MCF 10A (cell line): ENCODE measurements around the gene LYAR. TPM values are rescaled to one million over a fixed set of nuclear protein-coding genes. Genes with fewer than 3 reads are reported as not detected.

Experiments used
- BruUV-seq: library from RNA; stranded (reverse); fragments of 400-500 nt; replicated peaks from 2 replicates; lab custom pipeline; 2021; lab: Mats Ljungman, UMichigan
- CTCF ChIA-PET: fragments of 300-600 bp; sonication (Branson Sonifier 250); formaldehyde crosslinking; extraction: SDS; loops from one replicate; lab custom pipeline; 2021; ENCODE audit warnings: antibody characterized with exemption, inconsistent platforms; lab: Yijun Ruan, JAX
- POLR2A ChIA-PET: fragments of 300-600, 350-650 bp; sonication (Branson Sonifier 250); formaldehyde crosslinking; extraction: SDS; loops from one replicate; lab custom pipeline; 2020; ENCODE audit warnings: antibody characterized with exemption, inconsistent platforms; lab: Yijun Ruan, JAX
- DNase-seq: peaks from one replicate; pipeline ENCODE4 v3.0.0-alpha.2; 2018; ENCODE audit not compliant: unreplicated experiment
- H3K27ac Mint-ChIP-seq: one replicate; pipeline ENCODE4 v1.8.0; 2022; ENCODE audit warnings: mild to moderate bottlenecking, low read depth, mixed read lengths; ENCODE audit not compliant: unreplicated experiment
- H3K27me3 Mint-ChIP-seq: one replicate; pipeline ENCODE4 v1.8.0; 2022; ENCODE audit warnings: mixed read lengths; ENCODE audit not compliant: insufficient read depth, unreplicated experiment
- H3K36me3 Mint-ChIP-seq: one replicate; pipeline ENCODE4 v1.8.0; 2022; ENCODE audit warnings: mild to moderate bottlenecking, moderate library complexity, mixed read lengths; ENCODE audit not compliant: insufficient read depth, unreplicated experiment
- H3K4me1 Mint-ChIP-seq: one replicate; pipeline ENCODE4 v1.8.0; 2022; ENCODE audit warnings: mixed read lengths; ENCODE audit not compliant: insufficient read depth, unreplicated experiment
- H3K4me3 Mint-ChIP-seq: one replicate; pipeline ENCODE4 v1.8.0; 2022; ENCODE audit warnings: mild to moderate bottlenecking, moderate library complexity, mixed read lengths; ENCODE audit not compliant: unreplicated experiment
- H3K9me3 Mint-ChIP-seq: one replicate; pipeline ENCODE4 v1.8.0; 2022; ENCODE audit warnings: mixed read lengths; ENCODE audit not compliant: unreplicated experiment
- CTCF ChIP-seq: fragments of 200-600 bp; IDR thresholded peaks from one replicate; pipeline ENCODE4 v1.8.0; 2022; ENCODE audit warnings: antibody characterized with exemption, mild to moderate bottlenecking; ENCODE audit not compliant: unreplicated experiment
- intact Hi-C: fragments of 100-400 bp; cut with micrococcal nuclease; formaldehyde crosslinking; loops from 2 replicates; pipeline ENCODE4 v1.14.1; 2022
- total RNA-seq: library from RNA; stranded (reverse); gene quantifications from 2 replicates; pipeline ENCODE4 v1.2.3, GENCODE V29; 2022

The LYAR gene
- total RNA-seq, 1 experiment from 2014 or later, result 79.6 TPM

- no peak overlapping the region for H3K27ac Mint-ChIP-seq
- no peak overlapping the region for H3K4me3 Mint-ChIP-seq
- intact Hi-C loops, result no loop called here
- no peaks in the 10 kb centered on the region for H3K9me3 Mint-ChIP-seq
- no peaks in the 10 kb centered on the region for H3K4me1 Mint-ChIP-seq
- H3K27me3 Mint-ChIP-seq, result no peaks in the 10 kb centered on the region
- TF ChIP-seq CTCF, result no peak
- POLR2A ChIA-PET, result interaction anchor here (2.6 kb wide), 1 partner anchor 12 kb away, joined by 9 read pairs; the partner anchor contains the start of genes LYAR and ZBTB49
- CTCF ChIA-PET, result interaction anchor here (1.2 kb wide), 1 partner anchor 9 kb away, joined by 3 read pairs; no protein-coding TSS in a partner anchor
- H3K36me3 Mint-ChIP-seq, result peaks cover 54% of the 10 kb centered on the region
- BruUV-seq, result no TSS peak
- no peak for DNase-seq
Measured at GRCh38 chr4:4302416-4302815, 12.5 kb upstream of the LYAR start.

- CTCF ChIA-PET, result no interaction called here
- H3K4me1 Mint-ChIP-seq, result no peaks in the 10 kb centered on the region
- H3K36me3 Mint-ChIP-seq, result peaks cover 50% of the 10 kb centered on the region
Measured at GRCh38 chr4:4302001-4302400, 12.0 kb upstream of the LYAR start.

GRCh38 chr4:4299006-4299405, 9.1 kb upstream of the LYAR start:
- no peaks in the 10 kb centered on the region for H3K27me3 Mint-ChIP-seq
- H3K36me3 Mint-ChIP-seq, result peaks cover 30% of the 10 kb centered on the region
- no TSS peak for BruUV-seq
- intact Hi-C loops, result no loop called here
- no peak for DNase-seq
- no peaks in the 10 kb centered on the region for H3K9me3 Mint-ChIP-seq
- ChIA-PET CTCF (interaction anchor here (0.8 to 1.0 kb wide), 4 partner anchors 12 to 47 kb away, joined by 3 read pairs; no protein-coding TSS in a partner anchor), POLR2A (interaction anchor here (1.5 kb wide), 1 partner anchor 9 kb away, joined by 7 read pairs; the partner anchor contains the start of genes LYAR and ZBTB49)
- no peak for TF ChIP-seq CTCF
- H3K27ac Mint-ChIP-seq, result no peak overlapping the region
- H3K4me1 Mint-ChIP-seq, result no peaks in the 10 kb centered on the region
- no peak overlapping the region for H3K4me3 Mint-ChIP-seq

More at GRCh38 chr4:4302001-4302400, 12.0 kb upstream of the LYAR start:
- DNase-seq, result no peak
- Mint-ChIP-seq H3K27me3 (no peaks in the 10 kb centered on the region), H3K27ac (no peak overlapping the region), H3K4me3 (no peak overlapping the region), H3K9me3 (no peaks in the 10 kb centered on the region)
- intact Hi-C loops, result no loop called here
- no TSS peak for BruUV-seq
- no peak for TF ChIP-seq CTCF
- POLR2A ChIA-PET, result interaction anchor here (2.6 kb wide), 1 partner anchor 12 kb away, joined by 9 read pairs; the partner anchor contains the start of genes LYAR and ZBTB49

GRCh38 chr4:4296283-4296846, 6.4 kb upstream of the LYAR start:
- POLR2A ChIA-PET, result no interaction called here
- DNase-seq, result no peak
- no peak overlapping the region for H3K27ac Mint-ChIP-seq
- H3K4me1 Mint-ChIP-seq, result peaks cover 11% of the 10 kb centered on the region
- TF ChIP-seq CTCF, result no peak
- no peaks in the 10 kb centered on the region for H3K27me3 Mint-ChIP-seq
- CTCF ChIA-PET, result interaction anchor here (0.8 kb wide), 1 partner anchor 67 kb away, joined by 4 read pairs; no protein-coding TSS in a partner anchor
- no TSS peak for BruUV-seq
- no peak overlapping the region for H3K4me3 Mint-ChIP-seq
- peaks cover 10% of the 10 kb centered on the region for H3K36me3 Mint-ChIP-seq
- intact Hi-C loops, result no loop called here
- H3K9me3 Mint-ChIP-seq, result no peaks in the 10 kb centered on the region
